DMS53 treated with DMSO at 0.1 percent for 48 hours (cell line): ENCODE results near the gene KCNJ14.
"Not testable (repeated sequence)": the region's sequence is repeated elsewhere in the genome, so short reads cannot be mapped to it uniquely, and the experiment has no call there.

Experiments used
- DNase-seq: peaks from one replicate; lab custom pipeline; 2025; ENCODE audit not compliant: unreplicated experiment; lab: John Stamatoyannopoulos, UW

KCNJ14 gene

DNA sequence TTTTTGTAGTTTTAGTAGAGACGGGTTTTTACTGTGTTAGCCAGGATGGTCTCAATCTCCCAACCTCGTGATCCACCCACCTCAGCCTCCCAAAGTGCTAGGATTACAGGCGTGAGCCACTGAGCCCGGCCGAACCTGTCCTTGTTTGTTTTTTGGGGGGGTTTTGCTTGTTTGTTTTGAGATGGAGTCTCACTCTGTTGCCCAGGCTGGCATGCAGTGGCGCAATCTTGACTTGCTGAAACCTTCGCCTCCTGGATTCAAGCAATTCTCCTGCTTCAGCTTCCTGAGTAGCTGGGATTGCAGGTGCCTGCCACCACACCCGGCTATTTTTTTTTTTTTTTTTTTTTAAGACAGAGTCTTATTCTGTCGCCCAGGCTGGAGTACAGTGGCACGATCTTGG lies 31.3 kb downstream of the KCNJ14 start:
- not testable (repeated sequence) for DNase-seq

- DNase-seq, result no peak
Measured at GRCh38 chr19:48487544-48487943, 32.2 kb downstream of the KCNJ14 start.

DNA sequence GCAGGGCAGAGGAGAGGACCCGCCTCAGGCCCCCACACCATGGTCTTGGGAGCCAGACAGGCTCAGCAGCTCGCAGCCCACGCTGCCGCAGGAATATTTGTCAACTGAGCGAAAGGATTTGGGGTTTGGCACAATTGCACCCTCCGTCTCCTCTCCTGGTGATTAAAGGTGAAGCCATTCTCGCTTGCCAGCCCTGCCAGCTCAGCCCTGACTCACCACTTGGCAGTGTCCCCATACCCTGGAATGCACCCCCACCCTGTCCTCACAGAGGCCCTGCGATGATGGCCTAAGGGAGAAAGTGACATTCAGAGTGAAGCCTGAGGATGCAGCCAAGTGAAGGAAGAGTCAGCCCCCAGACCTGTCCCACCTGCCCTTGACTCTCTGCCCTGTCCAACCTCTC lies 32.6 kb downstream of the KCNJ14 start:
- no peak for DNase-seq

- not testable (repeated sequence) for DNase-seq
Measured at GRCh38 chr19:48488478-48488877, 33.1 kb downstream of the KCNJ14 start.

DNA sequence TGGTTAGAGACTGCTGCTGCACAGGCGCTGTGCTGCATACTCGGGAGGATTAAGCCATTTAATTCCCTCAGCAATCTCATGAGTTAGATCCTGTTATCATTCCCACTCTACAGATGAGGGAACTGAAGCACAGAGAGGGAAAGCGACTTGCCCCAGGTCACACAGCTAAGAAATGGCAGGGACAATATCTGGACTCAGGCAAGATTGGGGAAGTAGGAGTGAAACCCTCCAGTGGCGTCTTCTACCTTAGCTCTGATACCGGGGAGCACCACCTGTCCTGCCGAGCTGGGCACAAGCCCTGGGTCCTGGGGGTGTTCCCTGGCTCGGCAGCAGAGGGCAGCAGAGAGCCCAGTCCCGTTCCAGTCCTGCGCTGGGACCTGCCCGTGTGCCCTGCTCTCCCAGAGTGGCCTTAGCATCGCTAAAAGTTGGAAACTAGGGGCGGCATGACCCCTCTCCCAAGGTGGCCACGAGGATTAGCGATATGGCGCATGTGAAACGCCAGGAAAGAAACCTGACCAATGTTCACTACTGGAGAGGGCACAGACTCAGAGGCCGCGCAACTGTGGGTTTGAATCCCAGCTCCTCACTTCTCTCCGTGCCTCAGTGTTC lies 34.3 kb downstream of the KCNJ14 start:
- peak; percentile 49 for DNase-seq

DNA sequence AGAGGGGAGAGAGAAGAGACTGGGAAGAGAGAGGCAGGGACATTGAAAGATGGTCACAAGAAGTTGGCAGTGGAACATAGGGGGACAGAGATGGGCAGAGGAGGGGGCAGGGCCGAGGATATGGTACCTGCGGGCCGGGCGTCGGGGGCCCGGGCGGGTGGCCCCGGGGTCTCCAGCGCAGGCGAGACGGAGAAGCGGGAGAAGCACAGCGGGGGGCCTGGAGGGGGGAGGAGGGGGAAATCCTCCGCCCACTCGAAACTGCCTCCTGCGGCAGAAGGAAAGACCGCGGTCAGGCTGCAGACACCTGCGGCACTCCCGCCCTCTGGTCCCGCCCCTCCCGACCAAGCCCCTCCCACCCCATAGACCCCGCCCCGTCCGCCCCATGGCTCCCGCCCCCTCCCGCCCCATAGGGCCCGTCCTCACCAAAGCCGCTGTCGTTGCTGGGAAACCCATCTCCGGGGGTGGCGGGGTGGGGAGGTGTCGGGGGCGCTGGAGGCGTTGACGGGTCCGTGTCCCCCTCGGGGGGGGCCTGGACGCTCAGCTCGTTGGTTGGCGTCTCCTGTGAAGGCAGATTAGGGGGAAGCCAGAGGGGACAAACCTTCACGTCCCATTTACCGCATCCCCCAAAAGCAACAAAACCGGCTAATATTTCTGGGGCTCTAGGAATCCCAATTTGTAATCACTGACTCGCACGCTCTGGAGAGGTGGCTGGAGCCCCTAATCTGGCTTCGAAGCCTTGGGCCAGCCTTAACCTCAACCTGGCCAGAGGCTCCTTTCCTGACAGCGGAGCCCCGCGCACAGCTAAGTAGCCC lies 35.8 kb downstream of the KCNJ14 start:
- DNase-seq, result no peak

DNA sequence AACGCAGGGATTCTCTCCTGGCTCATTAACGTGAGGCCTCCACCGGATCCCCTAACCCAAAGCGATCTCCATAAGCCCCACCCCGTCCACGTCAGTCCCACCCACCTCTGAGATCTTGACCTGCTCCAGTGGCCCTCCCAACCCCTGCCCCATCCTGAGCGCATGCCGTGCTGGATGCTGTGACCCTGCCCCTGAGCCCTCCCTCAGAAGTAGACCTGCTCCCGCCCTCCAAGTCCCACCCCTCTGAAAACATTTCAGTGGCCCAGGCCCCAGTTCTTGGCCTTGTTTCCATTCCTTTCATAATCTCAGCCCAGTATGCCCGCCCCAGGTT lies 36.4 kb downstream of the KCNJ14 start:
- no peak for DNase-seq

- peak; percentile 92 for DNase-seq
Measured at GRCh38 chr19:48492925-48493717, 37.7 kb downstream of the KCNJ14 start.

- no peak for DNase-seq
Measured at GRCh38 chr19:48493718-48494401, 38.5 kb downstream of the KCNJ14 start.

DNA sequence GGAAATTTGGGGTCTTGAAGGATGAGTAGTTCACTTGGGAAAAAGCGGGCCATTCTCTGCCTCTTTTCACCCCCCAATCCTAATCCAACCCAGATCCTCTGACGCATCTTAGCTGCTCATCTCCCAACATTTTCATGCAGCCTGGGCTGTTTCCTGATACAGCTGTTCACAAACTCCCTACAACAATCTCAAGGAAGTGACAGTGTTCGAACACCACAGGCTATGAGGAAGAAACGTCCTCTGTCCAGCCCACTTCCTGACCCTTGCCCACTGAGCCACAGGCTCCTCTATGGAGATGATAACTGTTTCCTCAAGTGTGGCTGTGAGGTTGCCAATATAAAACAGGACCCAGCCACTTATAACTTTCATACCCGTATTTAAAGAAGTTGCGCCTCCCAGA lies 40.0 kb downstream of the KCNJ14 start:
- DNase-seq, result no peak

DNA sequence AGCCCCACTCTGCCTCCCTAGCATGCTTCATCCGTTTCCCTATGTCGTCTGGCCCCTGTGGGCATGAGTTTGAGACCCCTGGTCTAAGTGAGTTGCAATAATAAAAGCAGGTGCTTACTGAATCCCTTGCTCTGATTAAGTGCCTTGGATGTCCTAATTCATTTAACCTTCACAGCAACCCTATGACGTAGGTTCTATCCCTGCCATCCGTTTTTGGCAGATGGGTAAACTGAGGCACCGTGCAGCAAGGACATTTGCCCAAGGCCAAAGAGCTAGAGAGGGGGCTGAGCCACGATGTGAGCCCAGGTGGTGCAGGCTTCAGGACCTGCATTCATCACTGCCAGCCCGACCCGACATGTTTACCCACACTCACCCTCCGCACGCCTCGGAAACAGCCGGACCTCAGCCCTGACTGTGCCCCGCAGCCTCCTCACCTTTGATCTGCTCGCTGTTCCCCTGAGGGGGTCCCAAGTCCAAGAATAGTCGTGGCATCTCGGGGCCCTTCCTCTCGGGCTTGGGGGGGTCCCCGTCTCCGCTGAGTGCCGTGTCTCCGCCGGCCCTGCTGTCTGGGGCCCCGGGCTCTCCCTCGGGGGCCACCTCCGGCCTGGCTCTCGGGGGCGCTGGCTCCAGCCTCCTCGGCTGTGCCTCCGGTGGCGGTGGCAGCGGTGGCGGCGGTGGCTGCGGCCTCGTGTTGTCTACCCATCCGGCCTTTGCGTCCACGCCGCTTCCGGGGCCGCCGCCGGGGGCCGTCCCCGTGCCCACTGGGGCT lies 41.8 kb downstream of the KCNJ14 start:
- DNase-seq, result no peak

- no peak for DNase-seq
Measured at GRCh38 chr19:48497728-48498594, 42.6 kb downstream of the KCNJ14 start.

GRCh38 chr19:48498595-48499311 lies 43.4 kb downstream of the KCNJ14 start:
- no peak for DNase-seq

DNA sequence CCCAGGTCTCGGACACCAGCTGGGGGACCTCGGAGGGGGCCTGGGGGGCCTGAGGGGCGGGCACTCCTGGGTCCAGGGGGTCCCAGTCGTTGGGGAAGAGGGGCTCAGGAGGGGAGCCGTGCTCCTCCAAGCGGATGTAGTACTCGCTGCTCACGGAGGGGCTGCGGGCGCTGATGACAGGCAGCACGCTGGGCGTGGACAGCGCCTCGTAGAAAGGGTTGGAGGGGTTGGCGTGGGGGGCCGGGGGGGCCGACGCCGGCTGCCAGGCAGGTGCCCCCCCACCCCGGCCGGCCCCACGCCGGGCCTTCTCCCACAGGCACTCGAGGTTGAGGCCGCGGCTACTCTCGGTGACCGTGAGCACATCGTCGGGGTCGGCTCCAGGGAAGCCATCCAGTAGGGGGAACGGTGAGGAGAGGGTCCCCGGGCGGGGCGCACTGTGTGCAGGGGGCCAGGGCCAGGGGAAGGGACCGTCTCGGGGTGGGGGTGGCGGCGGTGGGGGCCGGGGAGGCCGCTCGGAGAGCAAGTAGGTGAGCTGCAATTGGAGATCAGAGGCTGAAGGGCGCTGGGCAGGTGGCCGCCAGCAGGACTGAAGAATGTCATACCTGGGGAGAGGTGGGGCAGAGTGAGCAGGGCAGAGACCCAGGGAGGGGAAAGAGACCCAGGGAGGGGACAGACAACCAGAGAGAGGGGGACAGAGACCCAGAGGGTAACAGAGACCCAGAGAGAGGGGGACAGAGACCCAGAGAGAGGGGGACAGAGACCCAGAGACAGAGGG lies 44.1 kb downstream of the KCNJ14 start:
- no peak for DNase-seq

- no peak for DNase-seq
Measured at GRCh38 chr19:48500830-48501493, 45.6 kb downstream of the KCNJ14 start.

DNA sequence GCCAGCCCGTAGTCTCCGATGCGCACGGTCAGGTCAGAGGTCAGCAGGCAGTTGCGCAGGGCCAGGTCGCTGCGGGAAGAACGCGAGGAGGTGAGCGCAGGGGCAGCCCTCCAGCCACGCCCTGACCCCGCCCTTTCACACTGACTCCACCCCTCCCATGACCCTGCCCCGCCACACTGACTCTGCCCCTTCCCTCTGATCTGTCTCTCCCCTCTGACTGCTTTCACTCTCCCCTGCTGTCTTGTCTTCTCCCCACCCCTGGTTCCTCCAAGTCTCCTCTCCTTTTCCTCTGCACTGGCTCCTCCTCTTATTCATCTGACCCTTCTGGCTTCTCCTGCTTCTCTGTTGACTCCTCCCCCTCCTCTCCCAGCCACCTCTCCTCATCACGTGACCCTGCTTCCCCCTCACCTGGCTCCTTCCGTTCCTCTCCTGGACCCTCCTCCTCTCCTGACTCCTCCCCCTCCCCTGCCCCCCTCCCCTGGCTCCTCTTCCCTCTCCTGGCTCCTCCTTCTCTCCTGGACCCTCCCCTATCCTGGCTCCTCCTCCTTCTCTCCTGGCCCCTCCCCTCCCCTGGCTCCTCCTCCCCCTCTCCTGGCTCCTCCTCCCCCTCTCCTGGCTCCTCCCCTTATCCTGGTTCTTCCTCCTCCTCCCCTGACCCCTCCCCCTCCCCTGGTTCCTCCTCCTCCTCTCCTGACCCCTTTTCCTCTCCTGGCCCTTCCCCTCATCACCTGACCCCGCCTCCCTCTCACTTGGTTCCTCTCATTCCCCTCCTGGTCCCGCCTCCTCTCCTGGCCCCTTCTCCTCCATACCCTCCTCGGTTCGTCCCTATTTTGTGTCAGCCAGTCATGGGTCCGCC lies 46.3 kb downstream of the KCNJ14 start:
- peak; percentile 93 for DNase-seq
